ENCODE results near the gene YIF1B.
"Not testable (repeated sequence)": the region's sequence is repeated elsewhere in the genome, so short reads cannot be mapped to it uniquely, and the experiment has no call there.

Gene YIF1B

DNA sequence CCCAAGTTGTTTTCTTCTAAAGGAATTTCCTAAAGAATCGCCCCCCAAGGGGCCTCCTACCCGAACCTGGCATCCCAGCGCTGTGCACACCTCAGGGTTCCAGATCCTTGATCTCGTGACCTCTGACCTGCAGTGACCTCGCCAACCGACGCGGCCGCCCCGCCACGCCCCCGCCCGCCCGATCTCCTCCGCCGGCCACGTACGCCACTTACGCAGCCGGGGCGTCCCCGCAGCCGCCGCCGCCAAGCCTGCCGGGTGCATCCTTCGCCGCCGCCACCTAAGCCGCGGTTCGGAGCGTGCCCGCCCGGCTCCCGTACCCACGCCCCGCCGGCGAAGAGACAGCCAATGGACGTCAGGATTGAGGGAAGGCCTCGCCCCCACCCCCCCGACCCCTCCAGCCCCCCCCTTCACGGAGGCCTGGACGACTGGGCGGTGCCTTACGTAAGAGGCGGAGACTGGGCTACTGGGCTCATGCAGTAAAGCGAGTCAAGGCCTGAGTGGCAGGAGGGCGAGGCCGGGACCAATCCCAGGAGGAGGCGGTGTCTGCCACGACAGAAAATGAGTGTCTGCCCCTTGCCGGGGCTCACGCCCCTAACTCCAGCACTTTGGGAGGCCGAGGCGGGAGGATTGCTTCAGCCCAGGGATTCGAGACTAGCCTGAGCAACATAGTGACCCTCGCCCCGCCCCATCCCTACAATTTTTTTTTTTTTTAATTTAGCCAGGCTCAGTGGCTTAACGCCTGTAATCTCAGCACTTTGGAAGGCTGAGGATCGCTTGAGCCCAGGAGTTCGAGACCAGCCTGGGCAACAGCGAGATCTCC lies at the start of gene YIF1B:
TSS of gene YIF1B (minus strand) at position 291 of the 820 bp plus-strand sequence. CDS start at position 261, 30 bp downstream.
- peak; percentile 97 to 98 for DNase-seq

DNA sequence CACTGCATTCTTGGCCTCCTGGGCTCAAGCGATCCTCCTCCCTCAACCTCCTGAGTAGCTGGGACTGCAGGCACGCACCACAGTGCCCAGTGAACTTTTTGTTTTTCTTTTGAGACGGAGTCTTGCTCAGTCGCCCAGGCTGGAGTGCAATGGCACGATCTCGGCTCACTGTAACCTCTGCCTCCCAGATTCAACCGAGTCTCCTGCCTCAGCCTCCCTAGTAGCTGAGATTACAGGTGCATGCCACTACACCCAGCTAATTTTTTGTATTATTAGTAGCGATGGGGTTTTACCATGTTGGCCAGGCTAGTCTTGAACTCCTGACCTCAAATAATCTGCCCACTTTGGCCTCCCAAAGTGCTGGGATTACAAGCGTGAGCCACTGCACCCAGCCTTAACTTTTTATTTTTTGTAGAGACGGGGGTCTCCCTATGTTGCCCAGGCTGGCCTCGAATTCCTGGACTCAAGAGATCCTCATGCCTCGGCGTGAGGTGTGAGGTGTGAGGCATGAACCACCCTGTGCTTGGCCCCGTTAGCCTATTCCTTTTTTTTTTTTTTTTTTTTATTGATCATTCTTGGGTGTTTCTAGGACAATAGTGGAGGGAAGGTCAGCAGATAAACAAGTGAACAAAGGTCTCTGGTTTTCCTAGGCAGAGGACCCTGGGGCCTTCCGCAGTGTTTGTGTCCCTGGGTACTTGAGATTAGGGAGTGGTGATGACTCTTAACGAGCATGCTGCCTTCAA lies 47.4 kb upstream of the YIF1B start:
- not testable (repeated sequence) for DNase-seq

DNA sequence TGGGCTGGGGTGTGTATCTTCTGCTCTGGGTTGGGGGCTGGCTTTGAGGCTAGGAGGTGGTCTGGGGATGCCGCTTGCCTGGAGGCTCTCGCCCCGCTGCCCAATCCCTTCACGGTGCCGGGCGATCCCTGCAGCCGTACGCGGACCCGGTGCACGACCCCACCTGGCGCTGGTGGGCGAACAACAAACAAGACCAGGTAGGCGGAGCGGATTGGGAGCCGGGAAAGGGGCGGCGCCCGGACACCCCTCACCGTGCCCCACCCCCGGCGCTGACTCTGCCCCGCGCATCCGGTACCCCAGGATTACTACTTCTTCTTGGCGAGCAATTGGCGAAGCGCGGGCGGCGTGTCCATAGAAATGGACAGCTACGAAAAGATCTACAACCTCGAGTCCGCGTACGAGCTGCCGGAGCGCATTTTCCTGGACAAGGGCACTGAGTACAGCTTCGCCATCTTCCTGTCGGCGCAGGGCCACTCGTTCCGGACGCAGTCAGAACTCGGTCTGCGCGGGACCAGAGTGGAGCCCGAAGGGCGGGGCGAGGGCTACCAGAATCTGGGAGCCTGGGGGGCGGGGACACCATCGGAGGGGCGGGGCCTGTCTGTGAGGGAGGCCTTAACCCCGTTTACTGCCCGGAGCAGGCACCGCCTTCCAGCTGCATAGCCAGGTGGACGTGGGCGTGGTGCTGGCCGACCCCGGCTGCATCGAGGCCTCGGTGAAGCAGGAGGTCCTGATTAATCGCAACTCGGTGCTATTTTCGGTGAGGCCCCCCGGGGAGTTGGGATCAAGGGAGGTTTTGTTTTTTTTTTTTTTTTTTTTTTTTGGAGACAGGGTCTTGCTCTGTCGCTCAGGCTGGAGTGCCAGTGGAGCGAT lies 46.6 kb upstream of the YIF1B start:
- DNase-seq, result peak; percentile 72 to 80

- DNase-seq, result peak; percentile 58 to 68
Observed at GRCh38 chr19:38361633-38362075, 45.9 kb upstream of the YIF1B start.

DNA sequence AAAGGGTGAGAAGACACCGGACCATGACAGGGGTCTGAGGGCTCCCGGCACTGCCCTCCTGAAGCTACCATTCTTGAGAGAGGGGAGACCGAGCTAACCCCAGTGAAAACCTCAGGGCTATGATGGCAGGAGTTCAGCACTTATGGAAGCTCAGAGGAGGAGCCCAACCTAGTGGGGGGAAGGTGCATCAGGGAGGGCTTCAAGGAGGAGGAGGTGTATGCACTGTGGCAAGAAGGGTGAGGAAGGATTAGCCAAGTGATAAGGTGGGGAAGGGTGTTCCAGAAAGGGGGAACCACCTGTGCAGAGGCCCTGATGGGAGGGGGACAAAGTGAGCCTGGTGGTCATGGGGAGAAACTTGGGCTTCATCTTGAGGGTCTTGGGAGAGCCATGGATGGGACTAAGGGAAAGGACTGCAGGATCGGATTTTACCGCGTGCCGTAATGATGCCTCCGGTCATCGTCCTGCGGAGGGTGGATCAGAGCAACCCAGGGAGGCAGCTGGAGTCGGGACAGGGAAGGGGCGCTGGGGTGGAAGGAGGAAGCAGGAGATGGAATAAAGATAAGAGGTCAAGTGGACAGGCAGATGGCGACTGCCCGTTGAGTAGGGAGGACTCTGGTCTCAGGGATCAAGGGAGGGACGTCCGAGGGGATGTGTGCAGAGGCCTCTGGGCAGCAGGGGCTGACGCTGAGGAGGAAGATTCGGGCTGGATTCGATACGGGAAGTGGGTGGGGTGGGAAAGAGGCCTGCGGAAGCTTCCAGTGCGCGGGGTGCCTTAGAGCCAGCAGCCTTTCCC lies 45.3 kb upstream of the YIF1B start:
- DNase-seq, result no peak

DNA sequence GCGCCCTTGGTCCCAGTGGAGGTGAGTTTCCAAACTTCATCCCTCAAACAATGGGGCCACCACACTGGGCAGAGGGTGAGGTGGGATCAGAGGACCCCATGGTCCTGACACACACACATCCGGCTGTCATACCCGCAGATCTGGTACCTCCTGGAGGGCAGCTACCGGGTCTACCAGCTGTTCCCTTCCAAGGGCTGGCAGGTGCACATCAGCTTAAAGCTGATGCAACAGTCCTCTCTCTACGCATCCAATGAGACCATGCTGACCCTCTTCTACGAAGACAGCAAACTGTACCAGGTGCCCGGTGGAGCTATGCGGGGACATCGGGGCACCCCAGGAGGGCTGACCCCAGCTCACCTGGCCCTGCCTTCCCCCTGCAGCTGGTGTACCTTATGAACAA lies 44.6 kb upstream of the YIF1B start:
- no peak for DNase-seq

- no peak for DNase-seq
Observed at GRCh38 chr19:38359242-38360021, 43.7 kb upstream of the YIF1B start.

DNA sequence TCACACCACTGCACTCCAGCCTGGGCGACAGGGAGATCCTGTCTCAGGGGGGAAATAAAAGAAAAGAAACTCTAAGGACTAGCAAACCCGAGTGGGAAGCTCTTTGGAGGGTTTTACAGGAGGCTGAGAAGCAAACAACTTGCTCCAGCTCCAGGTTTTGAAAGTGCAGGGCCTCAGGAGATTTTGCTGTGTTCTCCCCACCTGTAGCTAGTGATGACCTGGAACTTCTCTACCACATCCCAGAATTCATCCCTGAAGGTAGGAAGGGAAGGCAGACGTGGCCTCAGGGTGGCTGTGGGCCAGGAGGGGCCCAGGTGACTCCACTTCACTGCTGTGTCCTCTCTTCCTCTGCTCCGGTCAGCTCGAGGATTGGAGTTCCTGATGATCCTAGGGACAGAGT lies 42.3 kb upstream of the YIF1B start:
- no peak for DNase-seq

DNA sequence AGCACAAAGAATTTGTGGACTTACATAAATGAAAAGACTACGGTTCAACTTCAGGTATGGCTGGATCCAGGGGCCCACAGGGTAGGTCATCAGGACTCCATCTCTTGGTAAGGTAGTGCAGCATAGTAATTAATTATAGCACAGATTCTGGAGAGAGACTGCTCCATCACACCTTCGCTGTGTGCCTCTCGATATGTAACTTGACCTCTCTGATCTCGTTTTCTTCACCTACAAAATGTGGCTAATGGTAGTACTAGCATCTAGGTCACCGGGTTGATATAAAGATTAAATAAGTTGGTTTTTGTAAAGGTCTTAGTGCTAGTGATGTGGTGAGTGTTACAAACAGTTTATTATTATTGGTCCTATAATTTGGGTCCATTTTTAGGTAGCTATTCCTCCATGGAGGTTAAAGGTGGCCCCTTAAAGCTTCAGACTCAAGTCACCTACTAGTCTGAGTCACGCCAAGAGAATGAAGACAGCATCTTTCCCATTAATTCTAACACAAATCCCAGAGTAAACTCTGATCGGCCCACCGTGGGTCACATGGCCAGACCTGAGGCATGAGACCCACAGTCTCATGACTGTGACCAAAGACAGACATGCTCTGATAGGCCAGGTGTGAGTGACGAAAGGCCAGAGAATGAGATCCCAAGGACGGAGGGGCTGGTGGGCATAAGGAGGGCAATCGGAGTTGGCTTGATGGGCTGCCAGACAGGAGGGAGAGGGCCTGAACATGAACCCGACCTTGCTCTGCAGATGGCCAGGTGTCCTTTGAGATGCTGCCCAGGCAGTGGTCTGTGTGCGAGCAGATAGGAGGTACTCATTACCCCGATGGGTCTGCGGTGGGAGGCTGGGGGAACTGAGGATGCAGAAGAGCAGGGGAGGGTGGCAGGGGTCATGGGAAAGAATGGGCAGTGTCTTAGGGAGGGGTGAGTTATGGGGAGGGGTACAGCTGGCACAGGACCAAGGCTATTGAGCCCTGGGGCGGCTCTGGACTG lies 40.3 kb upstream of the YIF1B start:
- DNase-seq, result no peak

DNA sequence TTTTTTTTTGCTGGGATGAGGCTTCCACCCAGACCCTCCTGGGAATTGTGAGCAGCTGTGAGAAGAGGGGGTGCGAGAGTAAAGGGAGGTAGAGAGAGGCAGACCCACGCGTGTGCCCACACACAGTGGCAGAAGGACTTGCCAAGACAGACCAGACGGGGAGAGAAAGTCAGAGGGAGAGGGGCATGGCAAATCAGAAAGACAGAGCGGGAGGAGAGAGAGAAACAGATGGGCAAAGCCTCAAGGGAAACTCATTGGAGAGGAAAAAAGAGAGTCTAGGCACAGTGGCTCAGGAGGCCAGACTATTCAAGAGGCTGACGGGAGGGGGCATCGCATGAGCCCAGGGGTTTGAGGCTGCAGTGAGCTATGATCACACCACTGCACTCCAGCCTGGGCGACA lies 36.9 kb upstream of the YIF1B start:
- DNase-seq, result no peak

DNA sequence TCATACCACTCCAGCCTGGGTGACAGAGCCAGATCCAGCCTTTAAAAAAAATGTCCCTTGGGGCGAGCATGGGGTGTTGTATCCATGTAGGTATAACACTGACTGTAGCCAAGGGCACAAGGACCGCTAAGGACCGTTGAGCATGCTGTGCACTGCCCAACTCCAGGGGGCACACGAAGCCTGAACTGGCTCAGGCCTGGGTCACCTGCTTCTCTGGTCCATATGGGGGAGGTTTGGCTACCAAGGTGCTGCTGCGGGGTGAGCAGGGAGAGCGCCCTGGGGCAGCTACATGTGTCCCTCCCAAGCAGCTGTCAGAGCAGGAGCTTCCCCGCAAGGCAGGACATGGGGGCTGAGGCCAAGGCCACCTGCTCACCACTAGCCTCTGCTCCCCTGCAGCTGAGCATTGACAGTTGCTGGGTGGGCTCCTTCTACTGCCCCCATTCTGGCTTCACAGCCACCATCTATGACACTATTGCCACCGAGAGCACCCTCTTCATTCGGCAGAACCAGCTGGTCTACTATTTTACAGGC lies 36.2 kb upstream of the YIF1B start:
- no peak for DNase-seq

GRCh38 chr19:38350883-38351282 lies 35.1 kb upstream of the YIF1B start:
- no peak for DNase-seq

GRCh38 chr19:38346837-38347236 lies 31.1 kb upstream of the YIF1B start:
- DNase-seq, result no peak

GRCh38 chr19:38340927-38341326 lies 25.2 kb upstream of the YIF1B start:
- no peak for DNase-seq

DNA sequence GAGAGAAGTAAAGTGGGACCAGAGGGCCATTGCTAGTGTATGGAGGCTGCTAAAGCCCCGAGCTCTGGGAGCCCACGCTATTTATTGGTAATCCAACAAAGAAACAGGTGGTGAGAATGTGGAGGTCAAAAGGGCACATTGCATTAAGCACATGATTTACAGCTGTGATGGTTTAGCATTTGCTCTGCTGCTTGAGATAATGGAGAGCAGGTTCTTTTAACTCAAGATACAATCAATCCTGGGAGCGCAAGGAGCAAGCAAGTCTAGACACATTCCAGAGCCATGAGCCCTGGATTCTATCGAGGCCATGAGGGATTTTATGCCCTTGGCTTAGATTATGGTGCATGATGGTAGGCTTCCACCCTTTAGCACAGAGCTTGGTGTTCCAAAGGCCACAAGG lies 23.3 kb upstream of the YIF1B start:
- not testable (repeated sequence) for DNase-seq

DNA sequence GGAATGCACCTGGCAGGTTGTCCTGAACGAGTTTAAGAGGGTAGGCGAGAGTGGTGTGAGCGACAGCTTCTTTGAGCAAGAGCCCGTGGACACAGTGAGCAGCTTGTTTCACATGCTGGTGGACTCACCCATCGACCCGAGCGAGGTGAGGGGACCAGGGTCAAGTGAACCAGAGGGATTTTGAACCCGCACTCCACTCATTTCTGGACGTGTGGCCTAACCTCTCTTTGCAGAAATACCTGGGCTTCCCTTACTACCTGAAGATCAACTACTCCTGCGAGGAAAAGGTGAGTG lies 21.6 kb upstream of the YIF1B start:
- DNase-seq, result no peak

- peak; percentile 96 to 97 for DNase-seq
Observed at GRCh38 chr19:38336638-38337359, 21.1 kb upstream of the YIF1B start.

GRCh38 chr19:38335949-38336637 lies 20.3 kb upstream of the YIF1B start:
- DNase-seq, result peak; percentile 95 to 96

DNA sequence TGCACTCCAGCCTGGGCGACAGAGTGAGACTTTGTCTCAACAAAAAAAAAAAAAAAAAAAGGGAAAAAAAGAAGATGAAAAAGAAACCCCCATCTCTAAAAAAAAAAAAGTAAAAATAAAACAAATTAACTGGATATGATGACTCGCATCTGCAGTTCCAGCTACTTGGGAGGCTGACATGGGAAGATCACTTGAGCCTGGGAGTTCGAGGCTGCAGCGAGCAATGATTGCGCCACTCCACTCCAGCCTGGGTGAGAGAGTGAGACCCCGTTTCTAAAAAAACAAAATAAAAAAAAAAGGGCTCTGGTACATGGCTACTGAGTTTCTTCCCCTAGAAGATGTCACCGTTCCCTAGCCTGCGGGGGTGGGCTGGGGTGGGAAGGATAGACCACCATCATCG lies 17.5 kb upstream of the YIF1B start:
- DNase-seq, result no peak
